Erythroblast (primary cell): ENCODE measurements around the gene DSC1.

Experiments
- GATA1 ChIP-seq: IDR thresholded peaks from 2 replicates; pipeline ENCODE4 v1.6.1; 2011; ENCODE audit warnings: low read depth, mild to moderate bottlenecking, control low read depth, low read length, moderate library complexity
- POLR2A ChIP-seq: IDR thresholded peaks from 2 replicates; pipeline ENCODE4 v1.6.1; 2011; ENCODE audit warnings: mild to moderate bottlenecking, low read length

GRCh38 chr18:31162825-31163435 is at the start of gene DSC1:
- no peak for TF ChIP-seq POLR2A
- no peak for TF ChIP-seq GATA1
